ENCODE data around the gene PEAK3. TPM values are rescaled to one million over a fixed set of nuclear protein-coding genes. Genes with fewer than 3 reads are reported as not detected.

The PEAK3 gene
- total and polyA plus RNA-seq, 9 of the 15 experiments (the other 6 are each of a cell fraction or from before 2014, with no cell fraction given), result 0.07 to 0.40 TPM; not detected in 7

DNA sequence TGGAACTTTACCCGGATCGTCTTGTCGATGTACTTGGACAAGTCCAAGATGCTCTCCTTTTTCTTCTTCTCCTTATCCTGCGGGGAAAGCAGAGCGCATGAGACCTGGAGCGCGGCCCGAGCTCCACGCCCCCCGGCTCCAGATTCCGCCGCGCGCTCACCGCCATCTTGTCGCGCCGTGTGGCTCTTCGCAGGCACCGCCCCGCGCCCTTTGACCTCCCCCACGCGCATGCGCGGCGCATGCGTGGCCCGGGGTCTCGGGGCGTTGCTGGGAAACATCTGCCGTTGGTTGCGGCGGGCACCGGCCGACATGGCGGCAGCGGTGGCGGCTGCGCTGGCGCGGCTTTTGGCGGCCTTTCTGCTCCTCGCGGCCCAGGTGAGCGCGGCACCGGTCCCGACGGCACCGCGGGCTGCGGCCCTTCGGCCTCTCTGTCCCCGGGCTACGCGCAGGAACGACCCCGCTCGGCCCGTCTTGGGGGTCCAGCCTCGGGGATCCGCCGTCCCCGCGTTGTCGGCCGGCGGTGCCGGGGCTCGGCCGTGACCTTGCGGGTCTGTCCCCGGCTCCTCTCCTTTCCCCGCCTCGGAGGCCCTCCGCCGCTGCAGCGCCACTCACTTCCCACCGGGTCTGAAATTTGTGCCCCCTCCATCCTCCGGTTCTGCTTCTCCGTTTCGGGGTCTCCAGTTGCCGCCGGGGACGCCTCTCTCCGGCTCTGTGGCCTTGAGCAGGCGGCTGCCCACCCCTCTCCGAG, 46.6 kb upstream of the PEAK3 start, which contains the start of the genes LSM7 and SPPL2B (continued):
- TF ChIP-seq, protein P1, sequence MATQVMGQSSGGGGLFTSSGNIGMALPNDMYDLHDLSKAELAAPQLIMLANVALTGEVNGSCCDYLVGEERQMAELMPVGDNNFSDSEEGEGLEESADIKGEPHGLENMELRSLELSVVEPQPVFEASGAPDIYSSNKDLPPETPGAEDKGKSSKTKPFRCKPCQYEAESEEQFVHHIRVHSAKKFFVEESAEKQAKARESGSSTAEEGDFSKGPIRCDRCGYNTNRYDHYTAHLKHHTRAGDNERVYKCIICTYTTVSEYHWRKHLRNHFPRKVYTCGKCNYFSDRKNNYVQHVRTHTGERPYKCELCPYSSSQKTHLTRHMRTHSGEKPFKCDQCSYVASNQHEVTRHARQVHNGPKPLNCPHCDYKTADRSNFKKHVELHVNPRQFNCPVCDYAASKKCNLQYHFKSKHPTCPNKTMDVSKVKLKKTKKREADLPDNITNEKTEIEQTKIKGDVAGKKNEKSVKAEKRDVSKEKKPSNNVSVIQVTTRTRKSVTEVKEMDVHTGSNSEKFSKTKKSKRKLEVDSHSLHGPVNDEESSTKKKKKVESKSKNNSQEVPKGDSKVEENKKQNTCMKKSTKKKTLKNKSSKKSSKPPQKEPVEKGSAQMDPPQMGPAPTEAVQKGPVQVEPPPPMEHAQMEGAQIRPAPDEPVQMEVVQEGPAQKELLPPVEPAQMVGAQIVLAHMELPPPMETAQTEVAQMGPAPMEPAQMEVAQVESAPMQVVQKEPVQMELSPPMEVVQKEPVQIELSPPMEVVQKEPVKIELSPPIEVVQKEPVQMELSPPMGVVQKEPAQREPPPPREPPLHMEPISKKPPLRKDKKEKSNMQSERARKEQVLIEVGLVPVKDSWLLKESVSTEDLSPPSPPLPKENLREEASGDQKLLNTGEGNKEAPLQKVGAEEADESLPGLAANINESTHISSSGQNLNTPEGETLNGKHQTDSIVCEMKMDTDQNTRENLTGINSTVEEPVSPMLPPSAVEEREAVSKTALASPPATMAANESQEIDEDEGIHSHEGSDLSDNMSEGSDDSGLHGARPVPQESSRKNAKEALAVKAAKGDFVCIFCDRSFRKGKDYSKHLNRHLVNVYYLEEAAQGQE (IDR thresholded peaks at IDR 0.05; ENCODE audit: borderline replicate concordance), result no peak
- TF ChIP-seq, protein P1 (CRISPR knock-in tag; IDR thresholded peaks at IDR 0.05; ENCODE audit: low read depth), result no peak
- peak; percentile 65; the same call in 1 of the 2 replicates for TF ChIP-seq MBD2 (IDR thresholded peaks at IDR 0.05; ENCODE audit: borderline replicate concordance, low read depth)
- TF ChIP-seq ZNF12 (CRISPR knock-in tag; IDR thresholded peaks at IDR 0.05), result 0 out of 2 replicates have a peak, but pooled peaks have one; percentile 47
- no peak for TF ChIP-seq BCL6 (CRISPR knock-in tag; IDR thresholded peaks at IDR 0.05)
- TF ChIP-seq CHD2 (IDR thresholded peaks at IDR 0.05; ENCODE audit: low read depth, low read length), result no peak
- no peak for TF ChIP-seq SIX5 (IDR thresholded peaks at IDR 0.05; ENCODE audit: borderline replicate concordance in 1 of 2, insufficient read depth in 1 of 2, low read depth in 1 of 2, low read length in 2 of 2)
- no peak for TF ChIP-seq HLTF (IDR thresholded peaks at IDR 0.05)
- TF ChIP-seq POLR2G (IDR thresholded peaks at IDR 0.05; ENCODE audit: low read depth, low read length), result peak; percentile 95
- peak; percentile 88 for TF ChIP-seq TBP (optimal IDR thresholded peaks at IDR 0.05; ENCODE audit: low read depth, low read length)
- TF ChIP-seq, protein P2, sequence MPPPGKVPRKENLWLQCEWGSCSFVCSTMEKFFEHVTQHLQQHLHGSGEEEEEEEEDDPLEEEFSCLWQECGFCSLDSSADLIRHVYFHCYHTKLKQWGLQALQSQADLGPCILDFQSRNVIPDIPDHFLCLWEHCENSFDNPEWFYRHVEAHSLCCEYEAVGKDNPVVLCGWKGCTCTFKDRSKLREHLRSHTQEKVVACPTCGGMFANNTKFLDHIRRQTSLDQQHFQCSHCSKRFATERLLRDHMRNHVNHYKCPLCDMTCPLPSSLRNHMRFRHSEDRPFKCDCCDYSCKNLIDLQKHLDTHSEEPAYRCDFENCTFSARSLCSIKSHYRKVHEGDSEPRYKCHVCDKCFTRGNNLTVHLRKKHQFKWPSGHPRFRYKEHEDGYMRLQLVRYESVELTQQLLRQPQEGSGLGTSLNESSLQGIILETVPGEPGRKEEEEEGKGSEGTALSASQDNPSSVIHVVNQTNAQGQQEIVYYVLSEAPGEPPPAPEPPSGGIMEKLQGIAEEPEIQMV (tag; conservative IDR thresholded peaks at IDR 0.05; ENCODE audit: low read depth), result no peak
- 0 out of 2 replicates have a peak, but pooled peaks have one; percentile 13 for TF ChIP-seq SMAD4 (CRISPR knock-in tag; conservative IDR thresholded peaks at IDR 0.05)
